GM18873 (cell line): ENCODE data around the gene PSMD1.
"Not testable (repeated sequence)": the region's sequence is repeated elsewhere in the genome, so short reads cannot be mapped to it uniquely, and the experiment has no call there.

ENCODE experiments used
- ATAC-seq: cut with Tn5 transposase; IDR thresholded peaks from one replicate; pipeline ENCODE4 v1.9.1; 2021; ENCODE audit warnings: mild to moderate bottlenecking, moderate library complexity, moderate number of reproducible peaks; ENCODE audit not compliant: unreplicated experiment, low FRiP score

PSMD1 gene

DNA sequence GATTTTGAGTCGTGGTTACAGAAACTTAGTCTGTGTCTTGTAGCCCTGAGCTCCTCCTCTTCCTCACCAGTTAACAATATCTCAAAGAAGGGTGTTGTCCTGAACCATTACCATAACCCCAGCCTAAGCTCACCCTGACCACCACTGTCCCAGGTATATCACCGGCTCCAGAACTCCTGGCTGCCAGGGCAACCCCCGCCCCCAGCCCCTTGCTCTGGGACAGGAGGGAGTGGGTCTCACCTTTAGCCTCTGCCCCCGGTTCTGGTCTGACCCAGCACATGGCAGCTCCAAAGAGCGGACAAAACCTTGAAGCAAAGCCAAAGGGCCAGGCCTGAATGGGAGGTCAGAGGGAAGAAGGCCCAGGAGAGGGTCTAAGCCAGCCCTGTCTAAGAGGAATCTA, 5.6 kb upstream of the PSMD1 start:
- no peak for ATAC-seq

DNA sequence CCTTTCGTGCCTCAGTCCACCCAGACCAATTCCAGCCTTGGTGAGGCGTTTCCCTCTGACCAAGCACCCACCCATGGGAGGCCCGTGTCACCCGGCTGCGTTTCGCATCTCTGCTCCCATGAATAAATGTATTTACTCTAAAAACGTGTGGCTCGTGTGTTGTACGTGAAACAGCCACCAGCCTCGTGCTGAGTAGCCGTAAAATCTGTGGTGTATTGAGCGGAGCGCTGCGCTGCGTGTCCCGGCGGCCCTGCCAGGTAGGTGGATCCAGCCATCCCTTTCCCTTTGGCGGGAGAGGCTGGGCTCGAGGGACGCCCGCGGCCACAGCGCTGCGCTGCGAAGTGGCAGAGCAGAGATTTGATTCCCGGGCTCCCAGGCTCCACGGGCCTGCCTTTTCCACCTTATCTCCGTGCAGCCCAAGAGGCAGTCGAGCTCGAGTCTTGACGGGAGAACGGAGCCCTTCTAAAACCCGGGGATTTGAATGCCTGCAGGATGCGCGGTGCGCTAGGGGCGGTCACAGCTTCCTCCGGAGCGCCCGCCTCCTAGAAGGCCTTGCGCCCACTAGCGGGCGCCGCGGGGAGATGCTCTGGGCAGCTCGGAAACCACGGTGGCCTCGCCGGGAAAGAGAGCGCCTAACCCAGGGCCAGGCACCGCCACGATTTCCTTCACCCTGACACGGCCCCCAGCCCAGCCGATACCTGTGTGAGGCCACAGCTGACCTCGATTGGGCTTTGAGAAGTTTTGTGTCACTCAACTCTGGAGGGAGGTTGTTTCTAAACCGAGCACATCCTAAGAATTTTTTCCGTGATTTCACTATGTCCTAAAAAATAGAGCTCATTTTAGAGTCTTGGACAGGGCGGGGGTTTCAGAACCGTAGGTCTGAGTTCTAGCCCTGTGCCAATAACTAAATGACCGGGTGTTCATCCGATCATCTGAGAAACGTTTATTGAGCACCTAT, 3.9 kb upstream of the PSMD1 start:
- peak; percentile 44 for ATAC-seq

- ATAC-seq = no peak
These were observed 2.8 kb upstream of the PSMD1 start for GRCh38 chr2:231053846-231054245.

GRCh38 chr2:231057590-231057989, 923 bp downstream of the PSMD1 start:
- ATAC-seq = no peak

DNA sequence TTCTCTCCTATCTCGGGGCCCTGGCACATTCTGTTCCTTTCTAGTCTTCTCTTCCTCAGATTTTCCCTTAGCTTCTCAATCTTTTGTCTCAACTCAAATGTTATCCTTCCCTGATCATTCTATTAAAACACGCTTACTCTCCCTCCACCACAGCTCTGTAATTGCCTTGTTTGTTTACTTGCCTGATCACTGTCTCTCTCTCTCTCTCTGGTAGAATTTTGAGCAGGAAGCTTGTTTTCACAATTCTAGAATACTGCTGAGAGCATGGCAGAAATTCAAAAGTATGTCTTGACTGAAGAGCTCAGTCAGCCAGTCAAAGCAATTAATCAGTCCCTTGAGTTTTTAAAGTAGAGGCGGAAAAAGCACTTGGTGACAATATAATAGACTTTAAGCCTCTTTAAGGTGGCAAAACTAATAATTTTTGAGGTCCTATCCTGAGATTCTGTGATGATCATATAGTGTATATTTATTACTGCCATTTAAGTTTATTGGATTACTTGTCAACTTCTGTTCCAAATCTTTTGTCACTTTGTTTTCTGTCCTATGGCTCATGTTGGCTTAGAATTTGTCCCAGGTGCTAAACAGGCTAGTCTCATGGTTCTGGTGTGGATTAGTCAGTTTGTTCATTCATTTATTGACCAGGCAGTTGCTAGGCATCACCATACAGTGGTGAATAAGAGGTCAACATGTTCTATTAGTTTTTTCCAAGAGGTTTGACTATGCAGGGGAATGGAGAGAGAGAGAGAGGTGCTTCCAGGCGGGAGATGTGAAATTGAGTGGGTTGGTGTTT, 2.3 kb downstream of the PSMD1 start:
- no peak for ATAC-seq

DNA sequence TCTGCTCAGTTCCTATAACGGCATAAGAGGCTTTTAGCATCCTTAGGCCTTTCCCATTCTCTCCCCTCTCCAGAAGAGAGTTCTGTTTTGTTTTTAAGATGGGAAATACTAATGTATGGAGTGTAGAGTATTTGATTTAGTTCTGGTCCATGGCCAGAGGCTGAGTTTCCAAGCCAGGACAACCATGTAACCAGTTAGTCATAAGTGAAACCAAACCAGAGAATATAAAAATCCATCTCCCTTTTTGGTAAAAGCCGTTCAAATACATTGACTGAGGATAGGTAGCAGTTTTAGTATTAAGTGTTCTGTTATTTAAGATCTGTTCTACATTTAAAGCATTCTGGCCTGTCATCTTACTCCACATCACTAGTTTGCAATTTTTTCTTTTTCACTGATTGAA, 3.1 kb downstream of the PSMD1 start:
- no peak for ATAC-seq

- no peak for ATAC-seq
These were observed 6.1 kb downstream of the PSMD1 start for GRCh38 chr2:231062776-231063175.

GRCh38 chr2:231063347-231063746, 6.7 kb downstream of the PSMD1 start:
- no peak for ATAC-seq

GRCh38 chr2:231065966-231066365, 9.3 kb downstream of the PSMD1 start:
- ATAC-seq = no peak

GRCh38 chr2:231067531-231067930, 10.9 kb downstream of the PSMD1 start:
- not testable (repeated sequence) for ATAC-seq

DNA sequence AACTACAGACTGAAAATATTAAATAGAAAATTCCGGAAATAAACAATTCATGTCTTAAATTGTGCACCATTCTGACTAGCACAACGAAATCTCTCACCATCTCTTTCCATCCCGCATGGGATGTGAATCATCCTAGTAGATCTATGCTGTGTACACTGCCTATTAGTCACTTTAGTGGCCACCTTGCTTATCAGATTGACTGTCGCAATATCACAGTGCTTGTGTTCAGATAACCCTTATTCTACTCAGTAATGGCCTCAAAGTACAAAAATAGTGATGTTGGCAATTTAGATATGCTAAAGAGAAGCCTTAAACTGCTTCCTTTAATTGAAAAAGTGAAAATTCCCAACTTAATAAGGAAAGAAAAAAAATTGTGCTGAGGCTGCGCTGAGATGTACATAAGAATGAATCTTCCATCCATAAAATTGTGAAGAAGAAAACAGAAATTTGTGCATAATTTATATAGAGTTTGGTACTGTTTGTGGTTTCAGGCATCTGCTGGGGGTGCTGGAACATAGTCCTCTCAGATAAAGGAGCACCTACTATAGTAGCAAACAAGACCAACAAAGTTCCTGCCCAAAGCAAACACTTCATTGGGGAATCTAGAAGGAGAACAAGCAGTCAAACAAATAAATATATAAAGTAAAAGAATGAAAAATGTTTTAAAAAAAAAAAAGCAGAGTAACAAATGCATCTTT, 12.0 kb downstream of the PSMD1 start:
- no peak for ATAC-seq

DNA sequence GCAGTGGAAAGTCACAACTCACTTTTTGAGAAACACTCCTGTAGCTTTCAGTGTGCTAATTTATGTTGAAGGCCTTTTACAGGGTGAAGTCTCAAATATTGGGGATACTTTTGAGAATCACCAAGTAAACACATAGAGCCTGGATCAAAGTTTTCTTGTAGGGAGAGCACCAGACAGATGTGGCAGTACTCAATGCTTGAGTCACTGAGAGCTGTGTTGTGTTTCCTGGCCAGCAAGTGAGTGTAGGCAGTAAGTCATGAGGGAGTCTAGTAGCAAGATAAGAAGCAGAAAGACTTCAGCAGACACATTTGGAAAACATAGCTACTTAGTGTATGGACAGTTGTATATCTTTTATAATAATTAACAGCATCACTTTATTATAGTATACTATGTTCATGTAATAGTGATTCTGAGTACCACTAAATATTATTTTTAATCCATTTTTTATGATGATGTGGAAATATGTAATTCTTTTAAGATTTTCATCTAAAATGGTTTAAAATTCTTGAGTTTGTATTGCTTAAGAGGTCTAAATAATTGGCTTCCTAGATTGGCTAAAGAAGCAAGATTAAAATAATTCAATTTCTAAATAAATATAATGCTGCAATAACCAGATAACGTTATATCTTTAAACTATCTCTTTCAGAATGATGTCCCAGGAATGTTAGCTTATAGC, 12.8 kb downstream of the PSMD1 start:
- no peak for ATAC-seq

DNA sequence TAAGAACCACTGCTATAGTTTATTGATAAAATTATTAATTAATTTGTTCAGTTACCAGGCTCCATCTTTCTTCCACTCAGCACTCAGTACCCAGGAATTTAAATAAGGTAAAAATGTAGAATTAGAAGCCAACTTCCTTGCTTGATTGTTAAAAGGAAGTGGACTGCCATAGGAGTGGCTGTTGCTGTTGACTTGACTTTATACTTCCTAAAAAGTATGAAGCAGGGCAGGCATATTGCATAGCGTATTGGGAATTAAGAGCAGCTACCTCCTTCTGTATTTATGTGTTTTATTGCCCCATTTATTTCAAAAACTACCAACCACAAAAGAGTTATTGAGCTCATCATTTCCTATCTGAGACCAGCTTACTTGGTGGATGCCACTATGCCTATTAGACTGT, 27.9 kb downstream of the PSMD1 start:
- ATAC-seq = no peak

- no peak for ATAC-seq
These were observed 32.1 kb downstream of the PSMD1 start for GRCh38 chr2:231088754-231089153.

GRCh38 chr2:231093933-231094332, 37.3 kb downstream of the PSMD1 start:
- ATAC-seq = no peak

DNA sequence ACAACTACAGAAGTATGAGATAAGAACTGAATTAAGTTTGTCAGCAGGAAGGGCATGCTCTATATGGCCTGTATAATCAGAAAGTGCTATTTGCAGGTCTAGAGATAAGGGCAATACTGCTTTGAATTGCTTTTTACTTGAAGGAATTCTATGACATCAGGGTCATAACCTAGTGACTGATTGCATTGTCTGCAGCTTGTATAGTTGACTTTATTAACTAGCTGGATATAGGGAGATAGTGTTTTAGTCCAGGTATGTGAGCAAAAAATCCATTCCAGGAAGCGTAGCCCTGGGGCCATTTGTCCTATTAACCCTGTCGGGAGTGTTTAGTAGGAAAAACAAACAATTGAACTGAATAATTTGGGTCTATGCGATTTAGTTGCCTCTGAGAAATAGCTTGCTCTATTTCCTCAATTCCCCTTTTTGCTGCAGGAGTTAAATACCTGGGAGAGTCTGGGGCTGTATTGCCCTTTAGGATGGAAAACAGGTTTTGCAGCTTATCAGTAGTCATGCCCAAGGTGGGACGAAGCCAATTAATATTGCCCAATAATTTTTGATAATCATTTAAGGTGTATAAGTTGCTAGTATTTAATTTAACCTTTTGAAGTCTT, 38.2 kb downstream of the PSMD1 start:
- no peak for ATAC-seq

GRCh38 chr2:231099918-231100317, 43.3 kb downstream of the PSMD1 start:
- ATAC-seq = no peak

DNA sequence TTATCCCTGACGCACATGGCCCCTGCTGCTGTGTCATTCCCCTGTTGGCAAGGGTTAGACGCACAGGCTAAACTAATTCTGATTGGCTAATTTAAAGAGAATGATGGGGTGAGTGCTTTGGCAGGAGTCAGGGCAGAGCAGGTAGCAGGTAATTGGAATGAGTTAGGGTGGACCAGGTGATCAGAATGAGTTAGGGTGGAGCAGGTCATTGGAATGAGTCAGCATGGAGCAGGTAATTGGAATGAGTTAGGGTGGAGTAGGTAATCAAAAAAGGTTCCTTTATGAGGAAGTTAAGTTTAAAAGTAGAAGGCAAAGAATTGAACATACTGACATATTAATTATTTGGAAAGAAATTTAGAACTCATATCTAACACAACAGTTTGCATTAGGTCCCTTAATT, 43.7 kb downstream of the PSMD1 start:
- ATAC-seq = not testable (repeated sequence)

DNA sequence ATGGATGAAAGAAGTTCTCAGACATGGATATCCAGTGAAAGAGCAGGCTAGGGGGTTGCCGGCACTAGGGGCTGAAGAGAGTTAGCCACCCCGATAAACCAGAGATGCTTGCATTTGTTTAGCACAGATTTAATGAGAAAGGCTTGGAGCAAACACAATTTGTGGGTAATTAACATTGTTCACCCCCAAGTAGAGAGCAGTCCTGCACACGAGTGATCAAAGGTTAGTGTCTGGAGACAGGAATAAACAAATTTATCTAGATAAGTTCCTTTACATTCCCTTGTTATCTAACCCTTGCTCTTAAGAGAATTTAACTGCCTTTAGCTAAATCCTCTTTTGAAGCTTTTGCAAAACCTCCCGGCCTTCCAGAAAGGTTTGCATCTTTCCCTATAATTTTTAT, 44.3 kb downstream of the PSMD1 start:
- ATAC-seq = no peak

DNA sequence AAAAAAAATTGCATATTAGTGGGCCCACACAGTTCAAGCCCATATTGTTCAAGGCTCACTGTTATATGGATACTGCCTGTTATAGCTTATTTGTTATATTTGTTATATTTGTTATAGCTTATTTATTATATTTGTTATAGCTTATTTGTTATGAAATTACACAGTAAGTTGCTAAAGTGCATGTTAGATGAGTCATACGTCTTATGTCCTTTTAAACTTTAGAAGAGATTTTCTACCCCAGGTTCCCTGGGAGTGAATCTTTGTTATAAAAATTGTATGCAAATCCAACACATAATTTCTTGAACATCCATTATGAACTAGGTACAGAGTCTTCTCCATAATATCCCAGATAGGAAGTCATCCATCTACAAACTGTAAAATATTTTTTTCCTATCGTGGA, 46.1 kb downstream of the PSMD1 start:
- ATAC-seq = no peak
